GM13976 (cell line): ENCODE results near the gene BUD23.

Experiments used
- DNase-seq: peaks from one replicate; pipeline ENCODE4 v3.0.0; 2012; ENCODE audit warnings: low spot score
- in situ Hi-C: fragments of 300-500 bp; cut with MboI; formaldehyde crosslinking; loops from one replicate; pipeline ENCODE4 v1.12.0; 2022; ENCODE audit warnings: low sequenced_read_pairs, mixed read lengths, inconsistent platforms; ENCODE audit not compliant: unreplicated experiment
- TF ChIP-seq, protein P1 (sequence below): IDR thresholded peaks from 2 replicates; pipeline ENCODE4 v1.5.1; 2012; ENCODE audit warnings: borderline replicate concordance, mild to moderate bottlenecking; ENCODE audit not compliant: insufficient read depth; ENCODE audit errors: extremely low read depth, missing control alignments, control extremely low read depth

The BUD23 gene

DNA sequence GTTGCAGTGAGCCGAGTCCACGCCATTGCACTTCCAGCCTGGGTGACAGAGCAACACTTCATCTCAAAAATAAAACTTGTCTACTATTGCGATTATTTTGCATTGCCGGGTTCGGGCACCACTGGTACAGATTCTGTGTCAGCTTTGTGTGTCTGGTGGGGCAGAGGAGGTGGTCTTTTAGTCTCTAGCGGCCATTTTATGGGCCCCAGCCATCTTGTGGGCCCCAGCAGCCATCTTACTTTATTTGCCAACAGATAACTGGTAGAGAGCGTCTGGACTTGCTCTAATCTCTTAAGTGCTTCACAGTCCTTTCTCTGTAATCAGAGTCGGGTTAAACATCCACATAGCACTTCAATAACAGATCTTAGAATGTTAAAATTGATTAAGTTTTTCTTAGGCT lies 4.9 kb downstream of the BUD23 start:
- in situ Hi-C loops, result no loop called here
- no peak for DNase-seq
- TF ChIP-seq, protein P1, sequence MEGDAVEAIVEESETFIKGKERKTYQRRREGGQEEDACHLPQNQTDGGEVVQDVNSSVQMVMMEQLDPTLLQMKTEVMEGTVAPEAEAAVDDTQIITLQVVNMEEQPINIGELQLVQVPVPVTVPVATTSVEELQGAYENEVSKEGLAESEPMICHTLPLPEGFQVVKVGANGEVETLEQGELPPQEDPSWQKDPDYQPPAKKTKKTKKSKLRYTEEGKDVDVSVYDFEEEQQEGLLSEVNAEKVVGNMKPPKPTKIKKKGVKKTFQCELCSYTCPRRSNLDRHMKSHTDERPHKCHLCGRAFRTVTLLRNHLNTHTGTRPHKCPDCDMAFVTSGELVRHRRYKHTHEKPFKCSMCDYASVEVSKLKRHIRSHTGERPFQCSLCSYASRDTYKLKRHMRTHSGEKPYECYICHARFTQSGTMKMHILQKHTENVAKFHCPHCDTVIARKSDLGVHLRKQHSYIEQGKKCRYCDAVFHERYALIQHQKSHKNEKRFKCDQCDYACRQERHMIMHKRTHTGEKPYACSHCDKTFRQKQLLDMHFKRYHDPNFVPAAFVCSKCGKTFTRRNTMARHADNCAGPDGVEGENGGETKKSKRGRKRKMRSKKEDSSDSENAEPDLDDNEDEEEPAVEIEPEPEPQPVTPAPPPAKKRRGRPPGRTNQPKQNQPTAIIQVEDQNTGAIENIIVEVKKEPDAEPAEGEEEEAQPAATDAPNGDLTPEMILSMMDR, result no peak

DNA sequence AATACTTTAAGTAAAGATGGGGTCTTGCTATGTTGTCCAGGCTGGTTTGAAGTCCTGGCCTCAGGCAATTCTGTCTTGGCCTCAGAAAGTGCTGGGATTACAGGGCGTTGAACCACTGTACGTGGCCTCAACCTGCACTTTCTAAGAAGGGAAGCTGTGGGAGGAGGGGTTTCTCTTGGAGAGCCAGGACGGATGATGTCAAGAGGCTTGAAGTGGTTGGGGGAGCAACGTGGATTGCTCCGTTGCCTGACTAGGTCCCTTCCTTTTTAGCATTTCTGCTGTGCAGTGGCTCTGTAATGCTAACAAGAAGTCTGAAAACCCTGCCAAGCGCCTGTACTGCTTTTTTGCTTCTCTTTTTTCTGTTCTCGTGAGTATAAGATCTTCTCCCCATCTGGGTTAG lies 7.2 kb downstream of the BUD23 start:
- TF ChIP-seq, protein P1, result no peak
- in situ Hi-C loops, result no loop called here
- no peak for DNase-seq

DNA sequence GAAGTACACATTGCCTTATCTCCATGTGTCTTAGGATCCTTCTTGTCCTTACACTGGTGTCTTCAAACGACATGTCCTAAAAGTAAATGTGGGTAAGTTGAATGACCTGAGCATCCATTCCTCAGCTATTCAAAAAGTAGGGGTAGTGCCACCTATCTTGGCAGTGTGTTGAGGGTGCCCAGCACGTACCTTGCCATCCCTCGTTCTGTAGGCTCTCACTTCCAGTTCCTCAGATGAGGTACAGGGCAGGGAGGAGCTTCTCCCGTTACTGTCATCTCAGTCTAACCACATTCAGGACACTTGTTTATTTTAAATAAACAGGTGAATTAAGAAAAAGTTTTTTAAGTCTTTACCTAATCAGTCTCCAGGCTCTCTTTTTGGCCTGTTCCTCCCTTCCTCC lies 13.0 kb downstream of the BUD23 start:
- DNase-seq, result no peak
- TF ChIP-seq, protein P1, result no peak
- in situ Hi-C loops, result no loop called here

DNA sequence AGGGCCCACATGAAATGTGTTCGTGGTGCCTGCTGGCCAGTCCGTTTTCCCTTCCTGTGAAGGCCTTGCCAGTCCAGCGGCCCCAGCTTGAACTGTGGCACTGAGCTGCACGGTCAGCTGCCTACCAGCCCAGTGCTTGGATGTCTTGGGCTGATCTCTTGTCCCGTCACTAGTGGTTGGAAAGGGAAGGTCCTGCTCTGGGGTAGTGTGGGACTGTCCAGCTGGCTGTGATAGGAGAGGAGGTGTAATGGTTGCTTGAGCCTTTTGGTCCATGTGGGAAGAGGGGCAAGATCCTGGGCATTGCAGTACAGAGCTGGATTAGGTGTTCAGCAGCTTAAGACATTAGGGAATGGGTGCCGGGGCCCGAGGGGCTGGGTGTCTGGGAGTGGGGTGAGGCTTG lies 15.0 kb downstream of the BUD23 start:
- no peak for DNase-seq
- TF ChIP-seq, protein P1, result no peak
- in situ Hi-C loops, result no loop called here

DNA sequence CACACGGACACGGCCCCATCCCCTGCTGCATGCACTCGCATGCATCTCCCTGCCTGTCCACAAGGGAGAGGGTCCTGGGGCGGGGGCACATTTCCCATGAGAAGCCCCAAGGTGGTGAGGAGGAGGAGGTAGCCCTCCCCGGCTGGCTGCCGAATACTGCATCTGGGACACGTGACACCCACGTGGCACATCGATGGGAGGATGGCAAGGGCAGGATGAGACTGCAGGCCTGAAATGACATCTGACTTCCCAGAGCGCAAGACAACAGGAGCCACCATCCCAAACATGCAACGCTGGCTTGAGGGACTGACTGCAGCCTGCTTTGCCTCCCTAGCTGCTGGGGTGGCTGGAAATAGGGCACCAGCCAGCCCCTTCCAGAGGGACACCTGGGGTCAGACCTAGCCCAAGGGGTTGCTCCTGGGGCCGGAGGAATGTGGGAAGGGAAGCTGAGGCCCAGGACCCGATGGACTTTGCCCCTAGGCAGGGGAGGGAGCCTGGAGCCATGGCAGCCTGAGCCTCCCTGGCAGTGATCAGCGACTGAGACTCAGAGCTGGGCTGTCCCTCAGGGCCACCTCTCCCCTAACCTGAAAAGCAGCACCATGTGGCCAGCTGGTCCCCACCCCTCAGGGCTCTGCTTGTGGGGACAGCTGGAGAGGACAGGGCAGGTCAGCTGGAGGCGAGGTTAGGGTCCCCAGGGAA lies 16.1 kb downstream of the BUD23 start:
- in situ Hi-C loops, result no loop called here

DNA sequence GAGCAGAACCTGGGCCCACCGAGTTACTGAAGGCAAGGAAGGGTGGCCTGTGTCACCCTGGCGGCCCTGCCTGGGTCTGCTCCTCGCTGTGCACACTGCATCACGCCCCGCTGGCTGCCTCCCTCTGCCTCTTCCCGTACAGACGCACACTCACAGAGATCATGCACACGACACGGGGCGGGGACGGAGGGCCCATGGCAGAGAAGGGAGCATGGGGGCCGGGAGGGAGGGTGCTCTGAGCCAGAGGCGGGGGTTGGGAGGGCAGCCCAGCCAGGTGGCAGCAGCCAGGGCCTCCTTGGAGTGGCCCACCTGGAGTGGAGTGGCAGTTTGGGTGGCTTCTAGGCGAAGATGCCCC lies 16.6 kb downstream of the BUD23 start:
- TF ChIP-seq, protein P1, result no peak
- in situ Hi-C loops, result no loop called here
- DNase-seq, result no peak

More for the DNA sequence above, 16.1 kb downstream of the BUD23 start:
- TF ChIP-seq, protein P1, result no peak
- DNase-seq, result no peak
